Measurements from ENCODE around the gene CENPU. TPM values are rescaled to one million over a fixed set of nuclear protein-coding genes. Genes with fewer than 3 reads are reported as not detected.

CENPU gene
- total and polyA plus RNA-seq, 2 of the 8 experiments (the other 6 are each of a cell fraction or from before 2014, with no cell fraction given) = 32.1 to 122 TPM

- Histone ChIP-seq H3K23ac (ENCODE audit: insufficient read length) (no peak overlapping the region), H3K4me1 (replicated peaks in 1 of 4; ENCODE audit: control insufficient read depth in 3 of 4, insufficient read depth in 4 of 4, low read length in 3 of 4) (peaks cover 9 to 21% (median 13%) of the 10 kb centered on the region in 4 experiments), H3K79me2 (ENCODE audit: control insufficient read depth in 1 of 2, insufficient read depth in 2 of 2, low read length in 2 of 2) (no peaks in the 10 kb centered on the region), H2BK12ac (ENCODE audit: low read depth, low read length) (peak overlapping the region; percentile 65; the same call in 1 of the 2 replicates), H2BK120ac (replicated peaks; ENCODE audit: low read depth, low read length) (peak overlapping the region; percentile 57), H4K5ac (ENCODE audit: insufficient read length, low read depth, low read length) (no peak overlapping the region), H4K20me1 (replicated peaks in 1 of 2; ENCODE audit: control insufficient read depth in 1 of 2, insufficient read depth in 2 of 2, low read length in 2 of 2) (no peaks in the 10 kb centered on the region), H3K18ac (ENCODE audit: extremely low read depth, low read length) (no peak overlapping the region), H4K91ac (replicated peaks; ENCODE audit: insufficient read length, low read length) (peak overlapping the region; percentile 68), H2BK15ac (ENCODE audit: low read length) (peak overlapping the region; percentile 25; the same call in 1 of the 2 replicates), H3K23me2 (ENCODE audit: low read depth, low read length) (no peaks in the 10 kb centered on the region), H2BK20ac (ENCODE audit: low read length) (peak overlapping the region; percentile 3; the same call in 1 of the 2 replicates), H3K4ac (replicated peaks; ENCODE audit: insufficient read length, low read depth, low read length) (no peak overlapping the region), H3K4me3 (ENCODE audit: extremely low read depth in 1 of 4, insufficient read depth in 2 of 4, low read depth in 3 of 4, low read length in 4 of 4) (no peak overlapping the region), H3K27me3 (replicated peaks in 1 of 4; ENCODE audit: control insufficient read depth in 3 of 4, extremely low read depth in 1 of 4, insufficient read depth in 3 of 4, low read length in 3 of 4) (peaks cover 0 to 1% (median 0%) of the 10 kb centered on the region in 4 experiments; a peak in 3 of 7 replicates), H3K56ac (replicated peaks; ENCODE audit: insufficient read length, low read depth, low read length) (no peak overlapping the region), H3K14ac (ENCODE audit: insufficient read length) (no peak overlapping the region), H3K9ac (replicated peaks in 1 of 4; ENCODE audit: extremely low read depth in 1 of 4, low read depth in 3 of 4, low read length in 3 of 4) (no peak overlapping the region), H3K4me2 (ENCODE audit: insufficient read depth in 1 of 2, low read depth in 2 of 2, low read length in 2 of 2) (no peak overlapping the region), H2AK5ac (ENCODE audit: low read depth, low read length) (no peak overlapping the region), H2AFZ (ENCODE audit: low read length) (no peak overlapping the region), H3K36me3 (ENCODE audit: control insufficient read depth in 2 of 4, insufficient read depth in 4 of 4, low read length in 3 of 4) (no peaks in the 10 kb centered on the region), H4K8ac (ENCODE audit: extremely low read depth, insufficient read depth, low read length) (no peak overlapping the region), H3K27ac (ENCODE audit: low read depth, low read length) (no peak overlapping the region), H2BK5ac (ENCODE audit: low read depth, low read length) (peak overlapping the region; percentile 56; the same call in 1 of the 2 replicates), H3K9me3 (ENCODE audit: insufficient read depth in 2 of 2, low read depth in 1 of 2, low read length in 1 of 2) (no peaks in the 10 kb centered on the region), H3K79me1 (ENCODE audit: low read depth, low read length) (no peaks in the 10 kb centered on the region)
- DNase-seq (ENCODE audit: low read depth in 1 of 2, low spot score in 2 of 2) = no peak
- CTCF ChIA-PET (ENCODE audit: partially characterized antibody) = interaction anchor here (0.5 to 1.1 kb wide), 3 partner anchors 16 to 223 kb away, joined by 3 to 6 read pairs (median 4); no protein-coding TSS in a partner anchor
- peak; percentile 24 for FAIRE-seq
- POLR2A ChIA-PET (ENCODE audit: partially characterized antibody) = no interaction called here
- 79% methylated on average over 8 of the region's 8 CpGs; no CpG with 5 or more reads in 1 of the 2 experiments for WGBS, 2 experiments (ENCODE audit: extremely low coverage in 1 of 2, insufficient coverage in 1 of 2, insufficient read length in 1 of 2, insufficient replicate concordance in 2 of 2, low coverage in 1 of 2, low lambda C conversion rate in 2 of 2, missing lambda C conversion rate in 1 of 2)
- TF ChIP-seq HDAC6 (IDR thresholded peaks at IDR 0.05; ENCODE audit: low read depth, low read length) (no peak), CREB1 (IDR thresholded peaks at IDR 0.05) (no peak), POLR2A (IDR thresholded peaks at IDR 0.05; ENCODE audit: control extremely low read depth in 1 of 2, low read depth in 2 of 2, low read length in 2 of 2) (no peak), CEBPB (IDR thresholded peaks at IDR 0.05; ENCODE audit: low read depth, low read length) (no peak), CHD2 (IDR thresholded peaks at IDR 0.05; ENCODE audit: low read length) (no peak), JUND (IDR thresholded peaks at IDR 0.05; ENCODE audit: low read length) (no peak), RFX5 (IDR thresholded peaks at IDR 0.05; ENCODE audit: borderline replicate concordance, low read depth, low read length) (no peak), NANOG (IDR thresholded peaks at IDR 0.05; ENCODE audit: insufficient read depth, low read depth, low read length, poor library complexity, severe bottlenecking) (no peak), E2F6 (IDR thresholded peaks at IDR 0.05) (peak; percentile 45), MAX (IDR thresholded peaks at IDR 0.05) (peak; percentile 55; the same call in 1 of the 2 replicates), POLR2AphosphoS5 (IDR thresholded peaks at IDR 0.05; ENCODE audit: low read depth, low read length) (no peak), ATF2 (IDR thresholded peaks at IDR 0.05; ENCODE audit: low read length) (no peak), SP1 (IDR thresholded peaks at IDR 0.05; ENCODE audit: low read depth, low read length) (no peak)
Measured at GRCh38 chr4:184748251-184748652, 14.4 kb upstream of the CENPU start.

Data from H1 (cell line).